Natural killer cell (primary cell): ENCODE measurements around the gene KRTAP3-2. TPM values are rescaled to one million over a fixed set of nuclear protein-coding genes. Genes with fewer than 3 reads are reported as not detected.

ENCODE experiments used
- ATAC-seq, 3 donors: fragments of 150-1000 bp in 2 of 3; fragments of 200-7000 bp in 1 of 3; cut with Tn5 transposase; 1 replicate in 1 of 3; 2 replicates in 2 of 3; pipeline ENCODE4 v1.10.0; 2021; ENCODE audit warnings: mild to moderate bottlenecking in 2 of 3, moderate library complexity in 2 of 3
- DNase-seq, 2 donors: peaks; one replicate each; pipeline versions ENCODE4 v3.0.0 to v3.0.0-alpha.2; 2013 to 2021; ENCODE audit warnings: mixed read lengths in 1 of 2
- H3K27ac ChIP-seq: one replicate; pipeline ENCODE4 v1.5.1; 2013; ENCODE audit warnings: mild to moderate bottlenecking, low read length
- H3K27me3 ChIP-seq: one replicate; pipeline ENCODE4 v1.6.1; 2013; ENCODE audit warnings: low read length; ENCODE audit not compliant: control insufficient read depth, insufficient read depth
- H3K36me3 ChIP-seq: one replicate; pipeline ENCODE4 v1.6.1; 2013; ENCODE audit warnings: low read length; ENCODE audit not compliant: control insufficient read depth, insufficient read depth
- H3K4me1 ChIP-seq: one replicate; pipeline ENCODE4 v1.6.1; 2013; ENCODE audit warnings: low read length; ENCODE audit not compliant: control insufficient read depth, insufficient read depth
- H3K4me3 ChIP-seq: one replicate; pipeline ENCODE4 v1.5.1; 2013; ENCODE audit warnings: low read length
- H3K9me3 ChIP-seq: one replicate; pipeline ENCODE4 v1.6.1; 2013; ENCODE audit warnings: low read length; ENCODE audit not compliant: control insufficient read depth, insufficient read depth
- H3K27ac Mint-ChIP-seq, 2 donors: one replicate each; pipeline ENCODE4 v1.8.0; 2022; ENCODE audit warnings: mild to moderate bottlenecking in 2 of 2, mixed read lengths in 2 of 2, moderate library complexity in 1 of 2
- H3K27me3 Mint-ChIP-seq, 2 donors: one replicate each; pipeline ENCODE4 v1.8.0; 2022; ENCODE audit warnings: low read depth in 2 of 2, mixed read lengths in 2 of 2
- H3K36me3 Mint-ChIP-seq: one replicate; pipeline ENCODE4 v1.8.0; 2022; ENCODE audit warnings: mixed read lengths
- H3K4me1 Mint-ChIP-seq, 2 donors: one replicate each; pipeline ENCODE4 v1.8.0; 2022; ENCODE audit warnings: mixed read lengths in 2 of 2
- H3K4me3 Mint-ChIP-seq: one replicate; pipeline ENCODE4 v1.8.0; 2022; ENCODE audit warnings: mild to moderate bottlenecking, moderate library complexity, mixed read lengths
- H3K9me3 Mint-ChIP-seq, 2 donors: one replicate each; pipeline ENCODE4 v1.8.0; 2022; ENCODE audit warnings: mixed read lengths in 2 of 2
- CTCF ChIP-seq: fragments of 200-600 bp; IDR thresholded peaks from one replicate; pipeline ENCODE4 v1.8.0; 2022; ENCODE audit warnings: antibody characterized with exemption
- WGBS: methylation state at CpG from one replicate; pipeline ENCODE4 v1.1.7; 2013; ENCODE audit warnings: missing lambda C conversion rate; ENCODE audit not compliant: insufficient coverage; 5-methylcytosine and 5-hydroxymethylcytosine counted together
- intact Hi-C: fragments of 100-400 bp; cut with micrococcal nuclease; formaldehyde crosslinking; loops from one replicate; pipeline ENCODE4 v1.14.2; 2022
- total RNA-seq, 4 donors: library from RNA; stranded (reverse); fragments of 120-200 nt in 1 of 4; gene quantifications; one replicate each; pipeline versions ENCODE4 v1.2.3 to v1.2.4, GENCODE V29; 2013 to 2022

Gene KRTAP3-2
- total RNA-seq, 3 donors from 2014 or later (not counting 1 experiment from before 2014, with no cell fraction given) = not detected

GRCh38 chr17:41004397-41004796 lies 4.7 kb upstream of the KRTAP3-2 start:
- peaks cover 7% of the 10 kb centered on the region for H3K27me3 ChIP-seq
- H3K27ac ChIP-seq = no peak overlapping the region
- intact Hi-C loops = no loop called here
- no peaks in the 10 kb centered on the region for H3K36me3 Mint-ChIP-seq
- no peak overlapping the region for H3K27ac Mint-ChIP-seq
- no peak overlapping the region for H3K4me3 Mint-ChIP-seq
- H3K4me3 ChIP-seq = no peak overlapping the region
- 86% methylated on average over 3 of the region's 3 CpGs for WGBS
- H3K4me1 ChIP-seq = no peaks in the 10 kb centered on the region
- DNase-seq (no peak), ATAC-seq (no peak)
- no peak for TF ChIP-seq CTCF
- H3K9me3 Mint-ChIP-seq = no peaks in the 10 kb centered on the region
- H3K27me3 Mint-ChIP-seq = peaks cover 2 to 14% of the 10 kb centered on the region in 2 donors
- H3K4me1 Mint-ChIP-seq = no peaks in the 10 kb centered on the region
- no peaks in the 10 kb centered on the region for H3K36me3 ChIP-seq
- no peaks in the 10 kb centered on the region for H3K9me3 ChIP-seq

GRCh38 chr17:41003926-41004325 lies 4.2 kb upstream of the KRTAP3-2 start:
- 71% methylated on average over 3 of the region's 4 CpGs for WGBS
- DNase-seq = no peak

GRCh38 chr17:41002814-41003213 lies 3.1 kb upstream of the KRTAP3-2 start:
- H3K9me3 Mint-ChIP-seq = no peaks in the 10 kb centered on the region
- Histone ChIP-seq H3K4me1 (no peaks in the 10 kb centered on the region), H3K9me3 (no peaks in the 10 kb centered on the region), H3K36me3 (no peaks in the 10 kb centered on the region), H3K27ac (no peak overlapping the region), H3K4me3 (no peak overlapping the region), H3K27me3 (peaks cover 7% of the 10 kb centered on the region)
- no peak for TF ChIP-seq CTCF
- no peak for ATAC-seq
- WGBS = 80% methylated on average over 4 of the region's 5 CpGs
- intact Hi-C loops = no loop called here
- H3K27ac Mint-ChIP-seq = no peak overlapping the region
- DNase-seq = no peak
- H3K4me1 Mint-ChIP-seq = no peaks in the 10 kb centered on the region
- peaks cover 17 to 21% of the 10 kb centered on the region in 2 donors for H3K27me3 Mint-ChIP-seq
- H3K4me3 Mint-ChIP-seq = no peak overlapping the region
- no peaks in the 10 kb centered on the region for H3K36me3 Mint-ChIP-seq

More at GRCh38 chr17:41003926-41004325, 4.2 kb upstream of the KRTAP3-2 start:
- H3K9me3 Mint-ChIP-seq = no peaks in the 10 kb centered on the region
- Histone ChIP-seq H3K27me3 (peaks cover 7% of the 10 kb centered on the region), H3K36me3 (no peaks in the 10 kb centered on the region), H3K27ac (no peak overlapping the region), H3K9me3 (no peaks in the 10 kb centered on the region), H3K4me3 (no peak overlapping the region), H3K4me1 (no peaks in the 10 kb centered on the region)
- no peaks in the 10 kb centered on the region for H3K36me3 Mint-ChIP-seq
- TF ChIP-seq CTCF = no peak
- H3K4me1 Mint-ChIP-seq = no peaks in the 10 kb centered on the region
- intact Hi-C loops = no loop called here
- no peak for ATAC-seq
- H3K27me3 Mint-ChIP-seq = peaks cover 7 to 17% of the 10 kb centered on the region in 2 donors
- H3K4me3 Mint-ChIP-seq = no peak overlapping the region
- no peak overlapping the region for H3K27ac Mint-ChIP-seq

- Mint-ChIP-seq H3K27ac (no peak overlapping the region), H3K36me3 (no peaks in the 10 kb centered on the region), H3K27me3 (peaks cover 27 to 28% of the 10 kb centered on the region in 2 donors), H3K9me3 (no peaks in the 10 kb centered on the region), H3K4me3 (no peak overlapping the region), H3K4me1 (no peaks in the 10 kb centered on the region)
- no peak for DNase-seq
- Histone ChIP-seq H3K36me3 (no peaks in the 10 kb centered on the region), H3K4me3 (no peak overlapping the region), H3K27ac (no peak overlapping the region), H3K4me1 (no peaks in the 10 kb centered on the region), H3K9me3 (no peaks in the 10 kb centered on the region), H3K27me3 (peaks cover 9% of the 10 kb centered on the region)
- no peak for ATAC-seq
- 87% methylated on average over 4 of the region's 4 CpGs for WGBS
- TF ChIP-seq CTCF = no peak
- intact Hi-C loops = no loop called here
Measured at GRCh38 chr17:41001795-41002194, 2.1 kb upstream of the KRTAP3-2 start.
